ENCODE measurements around the gene KCNQ1OT1. TPM values are rescaled to one million over a fixed set of nuclear protein-coding genes. Genes with fewer than 3 reads are reported as not detected.

Gene KCNQ1OT1
- total and polyA plus RNA-seq, 9 of the 15 experiments (the other 6 are each of a cell fraction or from before 2014, with no cell fraction given), result 0.04 to 2.3 (median 0.74) TPM

DNA sequence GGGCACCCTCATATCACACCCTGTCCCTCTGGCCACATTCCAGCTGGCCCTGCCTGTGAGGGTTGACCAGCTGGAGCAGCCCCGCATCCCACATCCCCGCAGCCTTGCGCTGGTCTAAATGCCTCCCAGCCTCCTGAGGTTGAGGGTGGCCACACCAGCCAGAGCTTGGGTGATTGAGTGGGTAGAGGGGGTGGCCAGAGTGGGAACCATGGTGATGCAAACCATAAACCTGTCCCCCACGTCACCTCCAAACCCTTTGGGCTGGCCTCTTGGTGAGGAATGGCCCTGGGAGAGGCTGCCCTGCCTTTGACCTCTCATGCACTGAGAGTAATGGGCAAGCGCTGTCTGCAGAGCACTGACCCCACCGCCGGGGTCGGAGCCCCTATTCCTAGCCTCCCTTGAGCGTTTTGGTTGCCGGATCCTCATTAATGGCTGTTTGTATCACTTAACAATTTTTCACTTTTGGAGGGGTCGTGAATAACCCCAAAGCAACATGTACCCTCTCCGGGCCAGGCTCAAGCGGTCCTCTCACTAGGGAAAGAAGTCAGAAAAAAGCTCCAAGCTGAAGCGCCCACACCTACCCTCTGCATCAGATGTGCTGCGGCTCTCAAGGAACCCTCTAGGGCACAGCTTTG lies 16.0 kb upstream of the KCNQ1OT1 start:
- no peak overlapping the region; a peak in 1 of 4 replicates for H3K9ac ChIP-seq (ENCODE audit: insufficient read depth in 1 of 2, low read depth in 2 of 2, low read length in 2 of 2)
- CTCF ChIA-PET (ENCODE audit: low intra/inter-chr PET ratio), result no interaction called here
- 19% methylated on average over 12 of the region's 15 CpGs for WGBS (ENCODE audit: insufficient coverage, low coverage, missing lambda C conversion rate)
- DNase-seq (ENCODE audit: extremely low read depth in 1 of 4, low spot score in 3 of 4) (no peak), ATAC-seq (no peak), FAIRE-seq (no peak)
- intact Hi-C loops (cut with micrococcal nuclease) (no loop called here), in situ Hi-C loops (cut with MboI) (no loop called here)
- no peaks in the 10 kb centered on the region for H3K9me1 ChIP-seq (ENCODE audit: control insufficient read depth, insufficient read depth, low read length)
- peaks cover 2 to 56% of the 10 kb centered on the region in 2 experiments; a peak in 3 of 5 replicates for H3K27me3 ChIP-seq (ENCODE audit: control insufficient read depth in 2 of 2, insufficient read depth in 2 of 2, low read length in 2 of 2)
- H3K79me2 ChIP-seq (ENCODE audit: control insufficient read depth, insufficient read depth, low read length), result no peaks in the 10 kb centered on the region
- H3K4me3 ChIP-seq, result no peak overlapping the region
- no peak overlapping the region for H2AFZ ChIP-seq (ENCODE audit: low read depth, low read length)
- H3K4me1 ChIP-seq (replicated peaks in 1 of 2; ENCODE audit: control insufficient read depth in 2 of 2, insufficient read depth in 2 of 2, low read length in 2 of 2), result peaks cover 0 to 6% of the 10 kb centered on the region in 2 experiments; a peak in 2 of 5 replicates
- peaks cover 2% of the 10 kb centered on the region; the same call in 1 of the 2 replicates for H4K20me1 ChIP-seq (replicated peaks; ENCODE audit: control insufficient read depth, insufficient read depth, low read length)
- no peaks in the 10 kb centered on the region for H3K9me3 ChIP-seq (replicated peaks; ENCODE audit: control insufficient read depth, insufficient read depth, low read depth, low read length)
- no peak overlapping the region for H3K4me2 ChIP-seq (ENCODE audit: insufficient read depth, low read length)
- no TSS peak for BruUV-seq (replicated peaks)
- POLR2A ChIA-PET, result interaction anchor here (0.5 to 1.1 kb wide), 2 partner anchors 10 to 14 kb away, joined by 3 to 4 read pairs; no protein-coding TSS in a partner anchor
- H3K36me3 ChIP-seq (ENCODE audit: control insufficient read depth, insufficient read depth, low read length), result no peaks in the 10 kb centered on the region
- no peak overlapping the region for H3K27ac ChIP-seq (ENCODE audit: extremely low read depth, low read depth, low read length)
- TF ChIP-seq, protein P1, sequence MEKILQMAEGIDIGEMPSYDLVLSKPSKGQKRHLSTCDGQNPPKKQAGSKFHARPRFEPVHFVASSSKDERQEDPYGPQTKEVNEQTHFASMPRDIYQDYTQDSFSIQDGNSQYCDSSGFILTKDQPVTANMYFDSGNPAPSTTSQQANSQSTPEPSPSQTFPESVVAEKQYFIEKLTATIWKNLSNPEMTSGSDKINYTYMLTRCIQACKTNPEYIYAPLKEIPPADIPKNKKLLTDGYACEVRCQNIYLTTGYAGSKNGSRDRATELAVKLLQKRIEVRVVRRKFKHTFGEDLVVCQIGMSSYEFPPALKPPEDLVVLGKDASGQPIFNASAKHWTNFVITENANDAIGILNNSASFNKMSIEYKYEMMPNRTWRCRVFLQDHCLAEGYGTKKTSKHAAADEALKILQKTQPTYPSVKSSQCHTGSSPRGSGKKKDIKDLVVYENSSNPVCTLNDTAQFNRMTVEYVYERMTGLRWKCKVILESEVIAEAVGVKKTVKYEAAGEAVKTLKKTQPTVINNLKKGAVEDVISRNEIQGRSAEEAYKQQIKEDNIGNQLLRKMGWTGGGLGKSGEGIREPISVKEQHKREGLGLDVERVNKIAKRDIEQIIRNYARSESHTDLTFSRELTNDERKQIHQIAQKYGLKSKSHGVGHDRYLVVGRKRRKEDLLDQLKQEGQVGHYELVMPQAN (IDR thresholded peaks at IDR 0.05; ENCODE audit: borderline replicate concordance), result no peak
- no peak for TF ChIP-seq DMBX1 (CRISPR knock-in tag; IDR thresholded peaks at IDR 0.05; ENCODE audit: borderline replicate concordance)
- no peak for TF ChIP-seq TFAM (CRISPR knock-in tag; conservative IDR thresholded peaks at IDR 0.05)
- TF ChIP-seq, protein P2, sequence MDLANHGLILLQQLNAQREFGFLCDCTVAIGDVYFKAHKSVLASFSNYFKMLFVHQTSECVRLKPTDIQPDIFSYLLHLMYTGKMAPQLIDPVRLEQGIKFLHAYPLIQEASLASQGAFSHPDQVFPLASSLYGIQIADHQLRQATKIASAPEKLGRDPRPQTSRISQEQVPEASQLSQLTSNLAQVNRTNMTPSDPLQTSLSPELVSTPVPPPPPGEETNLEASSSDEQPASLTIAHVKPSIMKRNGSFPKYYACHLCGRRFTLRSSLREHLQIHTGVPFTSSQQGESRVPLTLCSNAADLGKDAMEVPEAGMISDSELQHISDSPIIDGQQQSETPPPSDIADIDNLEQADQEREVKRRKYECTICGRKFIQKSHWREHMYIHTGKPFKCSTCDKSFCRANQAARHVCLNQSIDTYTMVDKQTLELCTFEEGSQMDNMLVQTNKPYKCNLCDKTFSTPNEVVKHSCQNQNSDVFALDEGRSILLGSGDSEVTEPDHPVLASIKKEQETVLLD (IDR thresholded peaks at IDR 0.05), result no peak
- TF ChIP-seq TAF15 (IDR thresholded peaks at IDR 0.05; ENCODE audit: low read depth, low read length), result no peak
- TF ChIP-seq, protein P3, sequence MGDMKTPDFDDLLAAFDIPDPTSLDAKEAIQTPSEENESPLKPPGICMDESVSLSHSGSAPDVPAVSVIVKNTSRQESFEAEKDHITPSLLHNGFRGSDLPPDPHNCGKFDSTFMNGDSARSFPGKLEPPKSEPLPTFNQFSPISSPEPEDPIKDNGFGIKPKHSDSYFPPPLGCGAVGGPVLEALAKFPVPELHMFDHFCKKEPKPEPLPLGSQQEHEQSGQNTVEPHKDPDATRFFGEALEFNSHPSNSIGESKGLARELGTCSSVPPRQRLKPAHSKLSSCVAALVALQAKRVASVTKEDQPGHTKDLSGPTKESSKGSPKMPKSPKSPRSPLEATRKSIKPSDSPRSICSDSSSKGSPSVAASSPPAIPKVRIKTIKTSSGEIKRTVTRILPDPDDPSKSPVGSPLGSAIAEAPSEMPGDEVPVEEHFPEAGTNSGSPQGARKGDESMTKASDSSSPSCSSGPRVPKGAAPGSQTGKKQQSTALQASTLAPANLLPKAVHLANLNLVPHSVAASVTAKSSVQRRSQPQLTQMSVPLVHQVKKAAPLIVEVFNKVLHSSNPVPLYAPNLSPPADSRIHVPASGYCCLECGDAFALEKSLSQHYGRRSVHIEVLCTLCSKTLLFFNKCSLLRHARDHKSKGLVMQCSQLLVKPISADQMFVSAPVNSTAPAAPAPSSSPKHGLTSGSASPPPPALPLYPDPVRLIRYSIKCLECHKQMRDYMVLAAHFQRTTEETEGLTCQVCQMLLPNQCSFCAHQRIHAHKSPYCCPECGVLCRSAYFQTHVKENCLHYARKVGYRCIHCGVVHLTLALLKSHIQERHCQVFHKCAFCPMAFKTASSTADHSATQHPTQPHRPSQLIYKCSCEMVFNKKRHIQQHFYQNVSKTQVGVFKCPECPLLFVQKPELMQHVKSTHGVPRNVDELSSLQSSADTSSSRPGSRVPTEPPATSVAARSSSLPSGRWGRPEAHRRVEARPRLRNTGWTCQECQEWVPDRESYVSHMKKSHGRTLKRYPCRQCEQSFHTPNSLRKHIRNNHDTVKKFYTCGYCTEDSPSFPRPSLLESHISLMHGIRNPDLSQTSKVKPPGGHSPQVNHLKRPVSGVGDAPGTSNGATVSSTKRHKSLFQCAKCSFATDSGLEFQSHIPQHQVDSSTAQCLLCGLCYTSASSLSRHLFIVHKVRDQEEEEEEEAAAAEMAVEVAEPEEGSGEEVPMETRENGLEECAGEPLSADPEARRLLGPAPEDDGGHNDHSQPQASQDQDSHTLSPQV (IDR thresholded peaks at IDR 0.05), result no peak
- TF ChIP-seq POLR2B (IDR thresholded peaks at IDR 0.05; ENCODE audit: low read depth, partially characterized antibody), result no peak
- no peak for TF ChIP-seq PCBP1 (IDR thresholded peaks at IDR 0.05; ENCODE audit: low read depth, low read length, poor library complexity, severe bottlenecking)
- TF ChIP-seq ZKSCAN3 (CRISPR knock-in tag; IDR thresholded peaks at IDR 0.05), result no peak
- no peak for TF ChIP-seq RBM22 (IDR thresholded peaks at IDR 0.05; ENCODE audit: low read depth, low read length, poor library complexity, severe bottlenecking)
